ENCODE data around the gene CTTN. TPM values are rescaled to one million over a fixed set of nuclear protein-coding genes. Genes with fewer than 3 reads are reported as not detected.
"Not testable (repeated sequence)": the region's sequence is repeated elsewhere in the genome, so short reads cannot be mapped to it uniquely, and the experiment has no call there.

CTTN gene
- polyA plus RNA-seq, 1 donor = 219 TPM

GRCh38 chr11:70378506-70379134, 19.7 kb upstream of the CTTN start:
- no peak for DNase-seq

GRCh38 chr11:70381350-70381749, 17.0 kb upstream of the CTTN start:
- DNase-seq = no peak

- no peak for DNase-seq
Measured at GRCh38 chr11:70381872-70382861, 16.2 kb upstream of the CTTN start.

DNA sequence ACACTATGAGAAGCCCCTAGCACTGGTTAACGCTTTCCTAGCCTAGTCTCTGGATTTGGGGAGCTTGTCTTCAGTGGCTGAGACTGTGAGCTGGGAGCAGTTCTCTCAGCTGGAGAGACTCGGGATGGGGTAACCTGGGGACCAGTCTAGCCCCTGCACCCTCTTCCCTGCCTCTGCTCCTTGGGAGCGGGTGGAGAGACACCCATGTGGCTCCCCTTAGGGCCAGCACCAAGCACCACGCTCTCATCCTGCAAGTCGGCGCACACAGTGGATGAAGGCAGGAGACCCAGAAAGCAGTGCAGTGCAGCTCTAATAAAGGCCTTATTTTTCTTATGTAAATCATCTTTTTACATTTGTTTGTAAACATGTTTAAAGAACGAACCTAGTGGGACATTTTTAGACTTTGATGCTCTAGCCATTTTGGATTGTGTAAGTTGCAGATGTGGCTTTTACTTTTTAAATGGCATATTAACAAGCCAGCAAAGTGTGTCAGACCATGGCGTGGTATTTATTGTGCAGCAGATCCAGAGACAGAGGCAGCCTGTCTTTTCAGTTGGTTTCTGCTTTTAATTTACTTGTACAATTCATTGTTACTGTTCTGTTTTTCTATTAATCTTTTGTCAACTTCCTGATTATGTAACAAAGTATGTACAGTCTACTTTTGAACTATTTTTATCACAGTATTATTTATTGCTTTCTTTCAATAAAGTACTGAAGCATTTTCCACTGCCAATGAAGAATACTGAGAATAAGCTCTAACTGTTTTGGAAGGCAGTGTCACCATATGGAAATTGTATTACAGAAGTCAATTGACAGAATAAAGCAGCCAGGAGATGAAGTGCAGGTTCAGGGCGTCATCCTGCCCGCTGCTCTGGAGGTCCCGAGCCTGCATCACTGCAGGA, 14.4 kb upstream of the CTTN start:
- DNase-seq = no peak

DNA sequence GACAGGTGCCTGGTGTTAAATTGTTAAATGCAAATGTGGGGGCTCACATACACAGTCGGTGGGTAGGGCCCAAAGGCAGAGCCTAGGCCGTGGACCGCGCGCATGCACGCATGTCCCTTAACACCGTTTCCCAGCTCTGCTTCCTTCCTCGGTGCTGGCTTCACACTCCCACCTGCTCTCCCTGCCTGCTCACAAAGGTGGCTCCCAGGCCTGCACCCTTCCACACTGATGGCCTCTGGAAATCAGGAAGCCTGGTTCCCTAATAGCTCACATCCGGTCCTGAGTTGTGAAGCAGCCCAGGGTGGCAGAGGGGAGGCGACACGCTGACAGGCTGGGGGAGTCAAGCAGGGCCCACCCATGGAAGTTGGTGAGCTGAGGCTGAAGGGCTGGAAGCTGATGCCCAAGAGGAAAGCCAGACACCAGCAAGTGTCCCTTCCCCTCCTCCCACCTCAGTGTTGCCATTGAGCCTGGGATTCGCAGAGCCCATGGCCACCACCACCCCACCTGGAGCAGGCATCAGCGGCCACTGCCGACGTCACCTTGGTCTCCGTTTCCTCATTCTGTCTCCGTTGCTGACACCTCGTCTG, 13.7 kb upstream of the CTTN start:
- DNase-seq = no peak

DNA sequence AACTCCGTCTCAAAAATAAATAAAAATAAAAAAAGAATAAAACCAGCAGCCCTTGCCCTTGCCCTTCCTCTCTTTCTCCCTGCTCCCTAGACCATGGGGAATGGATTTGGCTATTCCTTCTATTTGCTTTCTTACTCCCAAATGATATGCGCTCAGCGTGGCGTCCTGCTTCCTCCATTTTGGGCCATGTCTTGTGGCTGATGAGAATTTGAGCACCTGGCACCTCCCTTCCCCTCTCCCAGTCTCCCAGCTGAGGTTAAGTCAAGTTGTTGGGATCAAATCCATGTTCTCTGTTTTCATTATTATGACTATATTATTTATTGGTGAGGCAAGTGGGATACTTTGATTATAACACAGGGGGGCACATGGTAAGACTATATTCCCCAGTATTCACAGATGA, 10.8 kb upstream of the CTTN start:
- DNase-seq = no peak

- DNase-seq = no peak
Measured at GRCh38 chr11:70389201-70389600, 9.1 kb upstream of the CTTN start.

- not testable (repeated sequence) for DNase-seq
Measured at GRCh38 chr11:70390882-70391281, 7.4 kb upstream of the CTTN start.

GRCh38 chr11:70394211-70394950, 3.9 kb upstream of the CTTN start:
- no peak for DNase-seq

DNA sequence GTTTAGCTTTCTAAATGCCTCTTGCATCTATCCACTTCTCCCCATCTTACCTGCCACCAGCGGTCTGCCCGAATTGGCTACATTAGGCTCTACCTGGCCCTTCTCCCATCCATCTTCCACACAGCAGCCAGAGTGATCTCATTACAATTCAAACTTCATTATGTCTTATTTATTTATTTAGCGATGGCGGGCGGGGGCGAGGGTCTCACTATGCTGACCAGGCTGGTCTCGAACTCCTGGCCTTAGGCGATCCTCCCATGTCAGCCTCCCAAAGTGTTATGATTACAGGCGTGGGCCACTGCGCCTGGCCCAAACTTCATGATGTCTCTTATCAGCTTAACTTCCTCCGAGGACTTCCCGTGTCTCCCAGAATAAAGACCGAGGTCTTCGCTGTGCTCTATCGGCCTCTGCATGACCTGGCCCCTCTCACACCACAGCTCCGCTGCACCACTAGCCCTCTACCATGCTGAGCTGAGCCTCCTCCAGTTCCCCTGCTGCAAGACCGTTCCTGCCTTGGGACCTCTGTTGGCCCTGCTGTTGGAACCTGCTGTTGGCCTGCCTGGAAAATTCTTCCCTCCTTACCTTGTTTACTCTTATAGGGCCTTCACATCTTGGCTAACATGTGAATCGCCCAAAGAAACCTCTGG, 870 bp upstream of the CTTN start:
- no peak for DNase-seq

DNA sequence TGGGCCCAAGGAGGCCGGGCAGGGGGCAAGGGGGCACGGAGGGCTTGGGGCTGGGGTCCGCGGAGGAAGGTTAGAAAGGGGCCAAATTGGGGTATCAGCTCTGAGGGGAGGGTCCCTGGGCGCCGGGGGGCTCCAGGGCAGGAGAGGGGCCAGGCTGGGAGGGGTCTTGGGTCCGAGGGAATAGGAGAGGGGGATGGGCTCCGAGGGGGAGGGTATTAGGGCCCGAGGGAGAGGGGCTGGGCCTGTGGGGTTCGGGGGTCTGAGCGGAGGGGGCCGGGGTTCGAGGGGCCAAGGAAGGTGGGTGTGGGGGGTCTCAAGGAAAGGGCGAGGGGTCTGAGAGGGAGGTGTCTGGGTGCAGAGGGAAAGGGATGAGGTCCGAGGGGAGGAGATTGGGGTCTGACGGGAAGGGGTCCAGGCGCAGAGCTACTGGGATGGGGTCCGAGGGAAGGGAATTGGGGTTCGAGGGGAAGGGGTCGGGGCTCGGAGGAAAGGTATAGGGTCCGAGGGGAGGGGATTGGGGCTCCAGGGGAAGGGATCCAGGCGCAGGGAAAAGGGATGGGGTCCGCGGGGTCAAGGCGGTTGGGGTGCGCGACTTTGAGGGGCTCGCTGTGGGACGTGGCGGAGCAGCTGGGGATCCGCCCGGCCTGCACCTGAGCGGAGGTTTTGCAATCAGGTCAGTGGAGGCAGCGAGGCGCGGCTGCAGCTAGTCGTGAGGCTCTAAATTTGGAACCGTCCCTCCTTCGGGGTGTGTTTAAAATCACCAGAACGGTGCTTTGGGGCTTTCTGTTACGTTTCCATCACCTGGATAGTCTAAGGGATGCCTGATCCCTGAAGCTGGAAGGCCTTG, 728 bp downstream of the CTTN start:
- DNase-seq = no peak

GRCh38 chr11:70399681-70400112, 1.4 kb downstream of the CTTN start:
- no peak for DNase-seq

DNA sequence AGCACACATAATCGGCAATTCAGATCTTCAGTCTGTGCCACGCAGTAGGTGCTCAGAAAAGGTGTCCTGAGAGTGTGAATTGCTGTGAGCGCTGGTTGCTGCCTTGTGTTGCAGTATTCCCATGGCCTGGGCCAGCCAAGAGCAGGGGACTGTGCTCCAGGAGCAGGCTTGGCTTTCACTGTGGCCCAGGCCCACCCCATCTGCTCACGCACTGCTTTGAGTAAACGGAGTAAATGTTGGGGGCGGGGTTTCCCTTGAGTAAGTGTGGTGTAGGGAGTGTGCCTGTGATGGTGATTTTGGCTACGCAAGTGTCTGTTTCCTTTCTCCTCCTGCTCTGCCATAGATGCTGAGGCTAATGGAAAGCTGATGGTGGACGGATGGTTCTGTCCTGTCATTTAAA, 2.3 kb downstream of the CTTN start:
- no peak for DNase-seq

DNA sequence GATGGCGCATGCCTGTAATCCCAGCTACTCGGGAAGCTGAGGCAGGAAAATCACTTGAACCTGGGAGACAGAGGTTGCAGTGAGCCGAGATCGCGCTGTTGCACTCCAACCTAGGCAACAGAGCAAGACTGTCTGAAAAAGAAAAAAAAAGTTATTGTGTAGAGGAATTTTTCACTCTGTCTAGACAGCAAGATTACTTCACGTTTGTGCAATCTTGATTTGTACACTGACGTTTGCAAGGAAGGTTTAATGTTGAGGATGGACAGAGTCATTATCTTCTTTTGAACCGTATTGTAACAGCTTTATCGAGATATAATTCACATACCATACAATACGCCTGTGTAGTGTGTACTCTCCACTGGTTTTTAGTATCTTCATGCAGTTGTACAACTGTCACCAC, 3.7 kb downstream of the CTTN start:
- no peak for DNase-seq

DNA sequence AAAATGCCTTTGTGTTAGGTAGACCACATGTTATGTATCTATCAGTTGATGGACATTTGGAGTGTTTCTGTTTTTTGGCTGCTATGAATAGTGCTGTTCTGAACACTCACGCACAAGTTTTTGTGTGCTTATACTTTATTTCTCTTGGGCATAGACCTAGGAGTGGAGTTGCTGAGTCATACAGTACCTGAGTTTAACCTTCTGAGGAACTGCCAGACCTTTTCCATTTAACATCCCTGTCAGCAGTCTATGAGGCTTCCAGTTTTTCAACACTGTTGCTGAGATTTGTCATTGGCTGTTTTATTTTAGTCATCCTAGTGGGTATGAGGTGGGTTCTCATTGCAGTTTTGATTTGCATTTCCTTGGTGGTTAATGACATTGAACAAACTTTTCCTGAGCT, 4.4 kb downstream of the CTTN start:
- DNase-seq = no peak

DNA sequence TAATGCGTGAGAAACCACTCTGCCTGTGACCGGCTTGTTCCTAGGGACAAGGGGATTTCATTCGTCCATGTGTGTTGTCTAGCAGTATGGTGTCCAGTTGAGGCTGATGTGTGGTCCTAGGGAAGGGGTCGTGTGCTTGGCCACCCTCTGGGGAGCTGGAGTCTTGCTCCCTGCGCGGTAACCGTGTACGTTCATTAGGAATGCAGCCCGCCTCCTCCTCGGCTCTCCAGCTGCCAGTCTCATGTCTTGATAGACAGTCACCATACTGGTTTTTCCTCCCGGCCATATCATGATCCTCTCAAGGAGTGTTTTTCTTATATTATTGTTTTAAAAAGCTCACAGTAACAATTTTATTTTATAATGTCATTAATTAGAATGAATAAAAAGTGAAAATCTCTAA, 5.9 kb downstream of the CTTN start:
- DNase-seq = no peak

GRCh38 chr11:70405679-70406395, 7.5 kb downstream of the CTTN start:
- no peak for DNase-seq

- DNase-seq = no peak
Measured at GRCh38 chr11:70407121-70407520, 8.8 kb downstream of the CTTN start.

DNA sequence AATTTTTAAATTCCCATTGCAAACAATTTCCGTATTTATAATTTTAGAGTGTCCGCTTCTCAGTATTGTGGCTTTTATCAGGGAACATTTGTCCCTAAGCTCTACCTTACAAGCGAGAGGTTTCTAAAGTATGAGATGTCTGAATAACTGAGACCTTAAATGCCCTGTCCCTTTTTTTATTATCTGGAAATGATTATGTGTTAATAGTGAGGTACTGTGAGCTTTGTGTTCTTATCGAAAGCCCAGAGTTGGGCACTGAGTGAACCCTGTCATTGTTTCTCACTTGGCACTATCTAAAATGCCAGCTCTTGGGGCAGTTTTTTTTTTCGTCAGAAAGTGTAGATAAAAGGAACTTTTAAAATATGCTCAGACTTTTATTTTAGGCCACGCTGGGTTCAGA, 9.5 kb downstream of the CTTN start:
- DNase-seq = no peak
